Activated naive CD8-positive, alpha-beta T cell treated with anti-CD3 and anti-CD28 coated beads for 36 hours (primary cell): ENCODE results near the gene GRAP2. TPM values are rescaled to one million over a fixed set of nuclear protein-coding genes. Genes with fewer than 3 reads are reported as not detected.
"Not testable (repeated sequence)": the region's sequence is repeated elsewhere in the genome, so short reads cannot be mapped to it uniquely, and the experiment has no call there.

ENCODE experiments used
- DNase-seq: peaks from one replicate; pipeline ENCODE4 v3.0.0; 2021
- H3K27ac Mint-ChIP-seq: one replicate; pipeline ENCODE4 v1.8.0; 2022; ENCODE audit warnings: mild to moderate bottlenecking, moderate library complexity, mixed read lengths
- H3K27me3 Mint-ChIP-seq: one replicate; pipeline ENCODE4 v1.8.0; 2022; ENCODE audit warnings: mild to moderate bottlenecking, mixed read lengths
- H3K36me3 Mint-ChIP-seq: one replicate; pipeline ENCODE4 v1.8.0; 2021; ENCODE audit warnings: mild to moderate bottlenecking, mixed read lengths
- H3K4me1 Mint-ChIP-seq: one replicate; pipeline ENCODE4 v1.8.0; 2021; ENCODE audit warnings: mixed read lengths
- H3K4me3 Mint-ChIP-seq: one replicate; pipeline ENCODE4 v1.8.0; 2022; ENCODE audit warnings: mild to moderate bottlenecking, moderate library complexity, mixed read lengths
- H3K9me3 Mint-ChIP-seq: one replicate; pipeline ENCODE4 v1.8.0; 2022; ENCODE audit warnings: mixed read lengths
- total RNA-seq, 2 experiments: library from RNA; stranded (reverse); gene quantifications; one replicate each; pipeline ENCODE4 v1.2.3, GENCODE V29; 2021

Gene GRAP2
- 10 to 100 TPM; 65.2 to 65.5 TPM for total RNA-seq

DNA sequence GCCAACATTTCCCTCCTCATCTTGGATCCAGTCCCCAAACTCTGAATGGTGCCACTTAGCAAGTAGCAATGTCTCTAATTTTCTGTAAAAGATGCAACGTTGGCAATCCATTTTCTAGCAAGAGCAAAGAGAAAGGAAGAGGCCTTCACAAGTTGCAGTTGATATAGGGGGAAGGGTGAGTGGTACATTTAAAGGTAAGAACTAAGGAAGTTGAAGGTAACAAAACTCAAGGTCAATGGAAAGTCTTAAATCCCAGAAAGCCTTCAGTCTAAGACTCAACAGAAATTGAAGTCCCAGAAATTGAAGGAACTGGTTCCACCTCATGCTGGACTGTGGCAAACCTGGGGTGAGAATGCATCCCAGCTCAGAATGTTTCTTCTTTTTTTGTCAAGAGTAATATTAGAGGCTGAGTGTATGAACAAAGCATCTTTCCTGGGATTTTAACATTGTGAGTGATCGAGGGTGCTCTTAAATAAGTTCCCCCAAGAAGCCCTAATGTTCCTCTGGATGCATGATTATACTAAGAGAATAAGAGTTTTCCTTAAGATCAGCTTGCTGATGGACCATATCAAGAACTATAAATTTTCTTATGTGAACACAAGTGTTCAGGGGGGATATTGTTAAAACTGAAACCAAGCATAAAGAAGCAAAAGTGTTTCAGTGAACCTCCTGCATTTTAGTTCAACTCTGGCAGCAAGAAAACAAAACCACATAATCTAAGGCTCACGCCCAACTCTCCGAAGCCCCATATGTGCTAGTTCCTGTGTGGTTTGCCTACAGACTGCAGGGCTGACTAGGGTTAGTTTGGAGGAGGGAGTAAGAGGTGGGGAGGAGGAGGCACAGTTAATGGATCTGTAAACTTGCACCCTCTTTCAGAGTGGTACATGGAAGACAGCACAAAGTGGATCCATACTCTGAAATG is at the start of gene GRAP2:
GRAP2 (plus strand) TSS at position 779 of the 922 bp plus-strand sequence. CDS start 46,023 bp downstream, outside the sequence.
- Mint-ChIP-seq H3K36me3 (peaks cover 24% of the 10 kb centered on the region), H3K27me3 (no peaks in the 10 kb centered on the region)

GRCh38 chr22:39851606-39852315 is 49.1 kb upstream of the GRAP2 start:
- H3K27ac Mint-ChIP-seq, result no peak overlapping the region
- no peak for DNase-seq
- H3K4me1 Mint-ChIP-seq, result no peaks in the 10 kb centered on the region
- H3K36me3 Mint-ChIP-seq, result no peaks in the 10 kb centered on the region
- peaks cover 10% of the 10 kb centered on the region for H3K27me3 Mint-ChIP-seq
- no peak overlapping the region for H3K4me3 Mint-ChIP-seq
- no peaks in the 10 kb centered on the region for H3K9me3 Mint-ChIP-seq

More for the DNA sequence above, at the start of gene GRAP2:
- Mint-ChIP-seq H3K27ac (peak within 1 kb of the TSS; percentile 99), H3K4me3 (peak within 1 kb of the TSS; percentile 87), H3K9me3 (no peaks in the 10 kb centered on the region), H3K4me1 (peaks cover 27% of the 10 kb centered on the region)
- peak; percentile 75 for DNase-seq

- Mint-ChIP-seq H3K36me3 (no peaks in the 10 kb centered on the region), H3K4me1 (no peaks in the 10 kb centered on the region), H3K27me3 (peaks cover 10% of the 10 kb centered on the region), H3K9me3 (no peaks in the 10 kb centered on the region), H3K27ac (no peak overlapping the region), H3K4me3 (no peak overlapping the region)
- no peak for DNase-seq
Measured at GRCh38 chr22:39852799-39853198, 48.1 kb upstream of the GRAP2 start.

GRCh38 chr22:39856588-39856987 is 44.3 kb upstream of the GRAP2 start:
- H3K36me3 Mint-ChIP-seq, result no peaks in the 10 kb centered on the region
- no peaks in the 10 kb centered on the region for H3K9me3 Mint-ChIP-seq
- peaks cover 19% of the 10 kb centered on the region for H3K4me1 Mint-ChIP-seq
- no peak overlapping the region for H3K27ac Mint-ChIP-seq
- no peak for DNase-seq
- H3K27me3 Mint-ChIP-seq, result peaks cover 6% of the 10 kb centered on the region
- no peak overlapping the region for H3K4me3 Mint-ChIP-seq

- Mint-ChIP-seq H3K4me3 (peak overlapping the region; percentile 1), H3K27ac (peak overlapping the region; percentile 72), H3K4me1 (peaks cover 19% of the 10 kb centered on the region), H3K27me3 (no peaks in the 10 kb centered on the region), H3K9me3 (no peaks in the 10 kb centered on the region), H3K36me3 (no peaks in the 10 kb centered on the region)
- DNase-seq, result no peak
Measured at GRCh38 chr22:39859903-39860588, 40.8 kb upstream of the GRAP2 start.

DNA sequence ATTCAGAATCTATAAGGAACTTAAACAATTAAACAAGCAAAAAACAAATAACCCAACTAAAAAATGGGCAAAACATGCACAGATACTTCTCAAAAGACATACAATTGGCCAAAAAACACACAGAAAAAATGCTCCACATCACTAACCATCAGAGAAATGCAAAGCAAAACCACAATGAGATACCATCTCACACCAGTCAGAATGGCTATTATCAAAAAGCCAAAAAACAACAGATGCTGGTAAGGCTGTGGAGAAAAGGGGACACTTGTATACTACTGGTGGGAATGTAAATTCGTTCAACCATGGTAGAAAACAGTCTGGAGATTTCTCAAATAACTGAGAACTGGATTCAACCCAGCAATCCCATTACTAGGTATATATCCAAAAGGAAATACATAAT is 32.1 kb upstream of the GRAP2 start:
- no peak for DNase-seq
- H3K4me1 Mint-ChIP-seq, result peaks cover 8% of the 10 kb centered on the region
- H3K36me3 Mint-ChIP-seq, result peaks cover 4% of the 10 kb centered on the region
- H3K9me3 Mint-ChIP-seq, result peaks cover 8% of the 10 kb centered on the region
- no peak overlapping the region for H3K27ac Mint-ChIP-seq
- no peaks in the 10 kb centered on the region for H3K27me3 Mint-ChIP-seq
- H3K4me3 Mint-ChIP-seq, result no peak overlapping the region

- H3K9me3 Mint-ChIP-seq, H3K27ac Mint-ChIP-seq, DNase-seq, H3K36me3 Mint-ChIP-seq, H3K27me3 Mint-ChIP-seq, H3K4me3 Mint-ChIP-seq: not testable (repeated sequence)
- H3K4me1 Mint-ChIP-seq, result peaks cover 14% of the 10 kb centered on the region
Measured at GRCh38 chr22:39869797-39870196, 31.1 kb upstream of the GRAP2 start.

- Mint-ChIP-seq H3K4me3 (no peak overlapping the region), H3K9me3 (peaks cover 8% of the 10 kb centered on the region), H3K27me3 (no peaks in the 10 kb centered on the region), H3K36me3 (peaks cover 4% of the 10 kb centered on the region), H3K27ac (no peak overlapping the region), H3K4me1 (peaks cover 14% of the 10 kb centered on the region)
- DNase-seq, result no peak
Measured at GRCh38 chr22:39871008-39871798, 29.7 kb upstream of the GRAP2 start.

GRCh38 chr22:39872548-39872947 is 28.3 kb upstream of the GRAP2 start:
- Mint-ChIP-seq H3K36me3 (peaks cover 4% of the 10 kb centered on the region), H3K9me3 (peaks cover 8% of the 10 kb centered on the region), H3K27ac (no peak overlapping the region), H3K27me3 (no peaks in the 10 kb centered on the region), H3K4me3 (no peak overlapping the region), H3K4me1 (peaks cover 15% of the 10 kb centered on the region)
- DNase-seq, result no peak

DNA sequence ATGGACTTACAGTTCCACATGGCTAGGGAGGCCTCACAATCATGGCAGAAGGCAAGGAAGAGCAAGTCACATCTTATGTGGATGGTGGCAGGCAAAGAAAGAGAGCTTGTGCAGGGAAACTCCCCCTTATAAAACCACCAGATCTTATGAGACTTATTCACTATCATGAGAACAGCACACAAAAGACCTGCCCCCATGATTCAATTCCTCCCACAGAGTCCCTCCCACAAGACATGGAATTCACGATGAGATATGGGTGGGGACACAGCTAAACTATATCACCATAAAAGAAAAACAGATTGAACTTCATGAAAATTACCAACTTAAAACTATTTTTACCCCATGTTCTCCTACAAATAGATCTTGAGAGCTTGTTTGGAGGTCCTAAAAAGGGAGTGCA is 26.9 kb upstream of the GRAP2 start:
- peaks cover 6% of the 10 kb centered on the region for H3K9me3 Mint-ChIP-seq
- no peaks in the 10 kb centered on the region for H3K27me3 Mint-ChIP-seq
- peaks cover 3% of the 10 kb centered on the region for H3K36me3 Mint-ChIP-seq
- H3K27ac Mint-ChIP-seq, result no peak overlapping the region
- DNase-seq, result no peak
- no peak overlapping the region for H3K4me3 Mint-ChIP-seq
- peaks cover 25% of the 10 kb centered on the region for H3K4me1 Mint-ChIP-seq

- H3K27ac Mint-ChIP-seq, H3K27me3 Mint-ChIP-seq, H3K36me3 Mint-ChIP-seq, H3K9me3 Mint-ChIP-seq, DNase-seq, H3K4me3 Mint-ChIP-seq: not testable (repeated sequence)
- H3K4me1 Mint-ChIP-seq, result peaks cover 26% of the 10 kb centered on the region
Measured at GRCh38 chr22:39875176-39875885, 25.6 kb upstream of the GRAP2 start.

- peaks cover 27% of the 10 kb centered on the region for H3K4me1 Mint-ChIP-seq
- H3K27me3 Mint-ChIP-seq, result no peaks in the 10 kb centered on the region
- H3K9me3 Mint-ChIP-seq, result peaks cover 3% of the 10 kb centered on the region
- no peak overlapping the region for H3K27ac Mint-ChIP-seq
- DNase-seq, result no peak
- no peaks in the 10 kb centered on the region for H3K36me3 Mint-ChIP-seq
- H3K4me3 Mint-ChIP-seq, result no peak overlapping the region
Measured at GRCh38 chr22:39877079-39877845, 23.6 kb upstream of the GRAP2 start.

DNA sequence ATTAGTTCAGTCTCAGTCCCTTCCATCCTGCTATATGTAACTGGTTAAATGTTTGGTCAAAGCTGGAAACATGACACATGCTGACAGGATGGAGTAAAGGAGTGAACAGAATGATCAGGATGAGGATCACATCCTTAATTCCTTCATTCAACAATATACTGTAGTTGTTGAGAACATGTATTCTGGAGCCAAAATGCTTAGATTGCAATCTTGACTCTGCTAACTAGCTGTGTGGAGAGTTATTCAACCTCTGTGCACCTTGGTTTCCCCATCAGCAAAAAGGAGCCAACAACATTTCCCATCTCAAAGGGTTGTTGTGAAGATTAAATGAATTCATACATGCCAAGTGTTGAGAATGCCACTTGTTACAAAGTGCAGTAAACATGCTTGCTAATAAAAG is 20.2 kb upstream of the GRAP2 start:
- peaks cover 13% of the 10 kb centered on the region for H3K4me1 Mint-ChIP-seq
- H3K36me3 Mint-ChIP-seq, result no peaks in the 10 kb centered on the region
- H3K4me3 Mint-ChIP-seq, result no peak overlapping the region
- no peak overlapping the region for H3K27ac Mint-ChIP-seq
- no peaks in the 10 kb centered on the region for H3K9me3 Mint-ChIP-seq
- DNase-seq, result no peak
- H3K27me3 Mint-ChIP-seq, result peaks cover 5% of the 10 kb centered on the region
